H1 (cell line): ENCODE data around the gene CCDC30. TPM values are rescaled to one million over a fixed set of nuclear protein-coding genes. Genes with fewer than 3 reads are reported as not detected.

Experiments used
- CREB1 ChIP-seq: IDR thresholded peaks from 2 replicates; pipeline ENCODE4 v1.6.1; 2012; ENCODE audit warnings: inconsistent platforms
- CTBP2 ChIP-seq: IDR thresholded peaks from 2 replicates; pipeline ENCODE4 v1.7.0; 2011; ENCODE audit warnings: borderline replicate concordance, mild to moderate bottlenecking, moderate library complexity, mixed read lengths, low read length; ENCODE audit not compliant: insufficient read depth, insufficient read length
- KDM5A ChIP-seq: fragments of 200-600 bp; IDR thresholded peaks from 2 replicates; pipeline ENCODE4 v1.7.1; 2012; ENCODE audit warnings: mild to moderate bottlenecking, low read length, inconsistent platforms, mixed read lengths
- NRF1 ChIP-seq: IDR thresholded peaks from 2 replicates; pipeline ENCODE4 v1.6.1; 2011; ENCODE audit warnings: mild to moderate bottlenecking, low read depth, low read length, improper control_type of control experiment
- YY1 ChIP-seq: IDR thresholded peaks from 2 replicates; pipeline ENCODE4 v1.6.1; 2011; ENCODE audit warnings: low read depth, mild to moderate bottlenecking, low read length
- polyA plus RNA-seq, 7 experiments: library from polyadenylated mRNA; depleted of rRNA in 3 of 7; stranded (reverse) in 5 of 7; unstranded in 2 of 7; fragments of >200 nt in 5 of 7; fragments of 200-250 nt in 2 of 7; gene quantifications; 1 replicate in 5 of 7; 2 replicates in 1 of 7; 4 replicates in 1 of 7; pipeline versions ENCODE4 v1.2.1 to v1.2.3, GENCODE V29; 2011 to 2013; ENCODE audit warnings: missing spikeins in 2 of 7, mixed read lengths in 2 of 7
- total RNA-seq: library from RNA; stranded (reverse); fragmentation: NEBNext Ultra II Directional; extraction: Animal tissue kit (Norgen Biotek cat#: 25700); gene quantifications from 2 replicates; pipeline ENCODE4 v1.2.1, GENCODE V29; 2021
- TF ChIP-seq, protein P1 (sequence below): IDR thresholded peaks from 2 replicates; pipeline ENCODE4 v1.6.1; 2011; ENCODE audit warnings: low read depth, mild to moderate bottlenecking, low read length; ENCODE audit not compliant: insufficient read depth

The CCDC30 gene
- total and polyA plus RNA-seq, 2 of the 8 experiments (the other 6 are each of a cell fraction or from before 2014, with no cell fraction given) = 0.60 to 1.8 TPM

DNA sequence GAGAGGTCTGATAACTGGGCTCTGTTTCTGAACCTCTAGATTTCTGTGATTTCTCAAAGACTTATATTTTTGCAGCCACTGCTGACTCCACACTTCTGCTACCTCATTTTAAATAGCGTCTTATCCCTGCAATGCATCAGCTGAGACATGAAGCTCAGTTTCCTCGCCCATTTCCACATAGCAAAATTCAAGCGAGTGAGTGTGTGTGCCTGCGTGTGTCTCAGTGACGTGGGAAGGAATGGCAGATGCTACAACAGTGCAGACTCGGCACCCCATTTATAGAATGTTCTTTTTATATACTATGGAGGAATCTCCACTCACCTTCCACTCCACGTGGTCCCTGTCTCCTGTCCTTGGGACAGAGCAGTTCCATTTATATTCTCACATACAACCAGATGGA lies 43.0 kb upstream of the CCDC30 start (continued):
- TF ChIP-seq, protein P1, sequence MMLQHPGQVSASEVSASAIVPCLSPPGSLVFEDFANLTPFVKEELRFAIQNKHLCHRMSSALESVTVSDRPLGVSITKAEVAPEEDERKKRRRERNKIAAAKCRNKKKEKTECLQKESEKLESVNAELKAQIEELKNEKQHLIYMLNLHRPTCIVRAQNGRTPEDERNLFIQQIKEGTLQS = no peak
- TF ChIP-seq YY1 (no peak), CREB1 (no peak), CTBP2 (no peak), KDM5A (no peak), NRF1 (no peak)
- TF ChIP-seq, all 59 proteins: peak for 0
